HEK293T (cell line): ENCODE measurements around the gene BIN1.

ENCODE experiments used
- CTCF ChIA-PET: fragments of 350-600 bp; formaldehyde crosslinking; extraction: SDS; loops from one replicate; lab custom pipeline; 2021; ENCODE audit warnings: antibody characterized with exemption, inconsistent platforms; lab: Yijun Ruan, JAX
- POLR2A ChIA-PET: fragments of 350-600 bp; formaldehyde crosslinking; extraction: SDS; loops from one replicate; lab custom pipeline; 2020; ENCODE audit warnings: antibody characterized with exemption, inconsistent platforms; lab: Yijun Ruan, JAX
- DNase-seq: peaks from one replicate; pipeline ENCODE4 v3.0.0; 2012; ENCODE audit warnings: mixed read lengths; ENCODE audit errors: extremely low spot score
- ARNT ChIP-seq: fragments of 450-650 bp; IDR thresholded peaks from 2 replicates; pipeline ENCODE4 v1.6.1; 2017; ENCODE audit warnings: mild to moderate bottlenecking
- BHLHE40 ChIP-seq: fragments of 450-650 bp; IDR thresholded peaks from 2 replicates; pipeline ENCODE4 v1.6.1; 2016; ENCODE audit warnings: mild to moderate bottlenecking, moderate library complexity, borderline replicate concordance
- CTBP1 ChIP-seq: fragments of 450-650 bp; IDR thresholded peaks from 2 replicates; pipeline ENCODE4 v1.6.1; 2016; ENCODE audit warnings: borderline replicate concordance
- ELF4 ChIP-seq: fragments of 450-650 bp; IDR thresholded peaks from 2 replicates; pipeline ENCODE4 v1.6.1; 2017; ENCODE audit warnings: antibody characterized with exemption
- FOXA1 ChIP-seq: fragments of 450-650 bp; IDR thresholded peaks from 2 replicates; pipeline ENCODE4 v1.6.1; 2016; ENCODE audit warnings: mild to moderate bottlenecking
- FOXK2 ChIP-seq: fragments of 450-650 bp; IDR thresholded peaks from 2 replicates; pipeline ENCODE4 v1.6.1; 2016; ENCODE audit warnings: mild to moderate bottlenecking
- FOXM1 ChIP-seq: fragments of 450-650 bp; IDR thresholded peaks from 2 replicates; pipeline ENCODE4 v1.6.1; 2017; ENCODE audit warnings: mild to moderate bottlenecking, borderline replicate concordance
- HDGF ChIP-seq: fragments of 450-650 bp; IDR thresholded peaks from 2 replicates; pipeline ENCODE4 v1.6.1; 2017; ENCODE audit warnings: antibody characterized with exemption, borderline replicate concordance
- L3MBTL2 ChIP-seq: fragments of 450-650 bp; conservative IDR thresholded peaks from 2 replicates; pipeline ENCODE4 v1.6.1; 2016; ENCODE audit warnings: mild to moderate bottlenecking
- LEF1 ChIP-seq: fragments of 450-650 bp; IDR thresholded peaks from 2 replicates; pipeline ENCODE4 v1.6.1; 2017; ENCODE audit warnings: mild to moderate bottlenecking, borderline replicate concordance
- NFRKB ChIP-seq: fragments of 450-650 bp; IDR thresholded peaks from 2 replicates; pipeline ENCODE4 v1.6.1; 2016; ENCODE audit warnings: mild to moderate bottlenecking, moderate library complexity
- PKNOX1 ChIP-seq: fragments of 450-650 bp; IDR thresholded peaks from 2 replicates; pipeline ENCODE4 v1.6.1; 2016
- SP1 ChIP-seq: fragments of 450-650 bp; IDR thresholded peaks from 2 replicates; pipeline ENCODE4 v1.6.1; 2017
- SUZ12 ChIP-seq: fragments of 450-650 bp; IDR thresholded peaks from 2 replicates; pipeline ENCODE4 v1.6.1; 2016; ENCODE audit warnings: mild to moderate bottlenecking
- TARDBP ChIP-seq: fragments of 450-650 bp; IDR thresholded peaks from 2 replicates; pipeline ENCODE4 v1.6.1; 2016
- ZNF384 ChIP-seq: fragments of 450-650 bp; IDR thresholded peaks from 2 replicates; pipeline ENCODE4 v1.6.1; 2016

Gene BIN1, protein sequence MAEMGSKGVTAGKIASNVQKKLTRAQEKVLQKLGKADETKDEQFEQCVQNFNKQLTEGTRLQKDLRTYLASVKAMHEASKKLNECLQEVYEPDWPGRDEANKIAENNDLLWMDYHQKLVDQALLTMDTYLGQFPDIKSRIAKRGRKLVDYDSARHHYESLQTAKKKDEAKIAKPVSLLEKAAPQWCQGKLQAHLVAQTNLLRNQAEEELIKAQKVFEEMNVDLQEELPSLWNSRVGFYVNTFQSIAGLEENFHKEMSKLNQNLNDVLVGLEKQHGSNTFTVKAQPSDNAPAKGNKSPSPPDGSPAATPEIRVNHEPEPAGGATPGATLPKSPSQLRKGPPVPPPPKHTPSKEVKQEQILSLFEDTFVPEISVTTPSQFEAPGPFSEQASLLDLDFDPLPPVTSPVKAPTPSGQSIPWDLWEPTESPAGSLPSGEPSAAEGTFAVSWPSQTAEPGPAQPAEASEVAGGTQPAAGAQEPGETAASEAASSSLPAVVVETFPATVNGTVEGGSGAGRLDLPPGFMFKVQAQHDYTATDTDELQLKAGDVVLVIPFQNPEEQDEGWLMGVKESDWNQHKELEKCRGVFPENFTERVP

GRCh38 chr2:127106991-127107621 lies at the start of gene BIN1:
TSS of gene BIN1 (minus strand) at chr2:127107154. CDS start at chr2:127106943, 211 bp downstream.
- ChIA-PET CTCF (no interaction called here), POLR2A (no interaction called here)
- DNase-seq = peak; percentile 83
- TF ChIP-seq ELF4 (no peak), L3MBTL2 (no peak)

GRCh38 chr2:127155947-127156346 lies 49.0 kb upstream of the BIN1 start:
- ChIA-PET POLR2A (no interaction called here), CTCF (interaction anchor here (0.6 kb wide), 1 partner anchor 13 kb away, joined by 3 read pairs; no protein-coding TSS in a partner anchor)
- peak; percentile 8 for DNase-seq
- TF ChIP-seq HDGF (no peak), PKNOX1 (peak; percentile 8; the same call in 1 of the 2 replicates)

- no peak for TF ChIP-seq BHLHE40
- TF ChIP-seq ZNF384 = no peak
- TF ChIP-seq ELF4 = no peak
- no peak for TF ChIP-seq CTBP1
- TF ChIP-seq SP1 = no peak
- no peak for TF ChIP-seq PKNOX1
- no peak for TF ChIP-seq NFRKB
- no peak for TF ChIP-seq SUZ12
- no peak for TF ChIP-seq L3MBTL2
- no peak for TF ChIP-seq ARNT
- TF ChIP-seq FOXM1 = no peak
- TF ChIP-seq FOXA1 = no peak
- TF ChIP-seq TARDBP = no peak
- TF ChIP-seq FOXK2 = no peak
- TF ChIP-seq HDGF = no peak
- TF ChIP-seq LEF1 = no peak
- POLR2A ChIA-PET = no interaction called here
- CTCF ChIA-PET = no interaction called here
- DNase-seq = no peak
Measured at GRCh38 chr2:127155028-127155581, 48.2 kb upstream of the BIN1 start.

DNA sequence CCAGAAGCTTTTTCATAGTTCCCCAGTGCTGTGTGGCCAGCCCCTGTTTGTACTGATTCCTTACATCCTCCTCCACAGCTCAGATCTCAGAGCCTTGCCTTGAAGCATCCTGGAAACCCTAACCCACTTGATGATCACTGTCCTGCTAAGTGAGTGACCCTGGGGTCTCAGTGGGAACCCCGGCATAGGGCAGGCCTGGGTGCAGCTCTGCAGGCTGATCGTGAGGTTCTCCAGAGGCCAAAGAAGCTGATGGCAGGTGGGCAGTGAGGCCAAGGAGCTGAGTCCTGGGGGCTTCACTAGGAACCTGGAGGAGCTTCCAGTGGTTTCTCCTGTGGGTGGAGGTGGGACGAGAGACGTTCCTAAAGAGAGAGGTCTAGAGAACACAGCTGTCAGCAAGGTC lies 47.4 kb upstream of the BIN1 start:
- CTCF ChIA-PET = no interaction called here
- TF ChIP-seq HDGF (no peak), PKNOX1 (no peak), SUZ12 (no peak), L3MBTL2 (no peak), FOXM1 (no peak), FOXK2 (no peak), TARDBP (no peak), LEF1 (no peak), ZNF384 (no peak), ELF4 (no peak)
- POLR2A ChIA-PET = no interaction called here
- DNase-seq = peak; percentile 2

DNA sequence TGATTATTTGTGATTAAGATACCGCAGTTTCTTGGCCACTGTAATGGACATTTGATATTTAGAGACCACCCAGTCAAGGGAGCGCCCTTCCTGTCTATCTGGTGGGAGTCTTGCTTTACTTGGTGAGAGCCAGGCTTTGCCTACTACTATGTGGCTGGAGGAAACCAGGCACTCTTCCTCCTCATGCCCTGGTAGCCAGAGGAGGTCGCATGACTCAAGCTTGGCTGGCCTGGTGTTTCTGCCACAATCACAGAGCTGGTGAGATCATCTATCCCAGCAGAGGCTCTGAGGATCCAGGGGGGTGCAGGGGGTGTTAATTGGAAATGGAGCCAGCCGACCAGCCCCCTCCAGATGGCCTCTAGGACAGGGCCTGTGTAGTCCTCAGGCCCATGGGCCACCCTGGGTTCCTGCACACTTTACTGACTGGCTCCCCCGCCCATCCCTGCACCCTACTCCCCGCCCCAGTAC lies 46.8 kb upstream of the BIN1 start:
- no peak for TF ChIP-seq ELF4
- TF ChIP-seq HDGF = no peak
- TF ChIP-seq L3MBTL2 = no peak
- no peak for TF ChIP-seq BHLHE40
- no peak for TF ChIP-seq TARDBP
- ChIA-PET POLR2A (no interaction called here), CTCF (no interaction called here)
- DNase-seq = peak; percentile 4

- TF ChIP-seq NFRKB = no peak
- no peak for TF ChIP-seq BHLHE40
- TF ChIP-seq SUZ12 = no peak
- TF ChIP-seq CTBP1 = no peak
- TF ChIP-seq HDGF = no peak
- no peak for TF ChIP-seq ARNT
- no peak for TF ChIP-seq SP1
- no peak for TF ChIP-seq LEF1
- no peak for TF ChIP-seq FOXA1
- no peak for TF ChIP-seq TARDBP
- no peak for TF ChIP-seq ELF4
- CTCF ChIA-PET = no interaction called here
- POLR2A ChIA-PET = no interaction called here
- DNase-seq = no peak
Measured at GRCh38 chr2:127150996-127151395, 44.0 kb upstream of the BIN1 start.
